ENCODE results near the gene DUT.

DNA sequence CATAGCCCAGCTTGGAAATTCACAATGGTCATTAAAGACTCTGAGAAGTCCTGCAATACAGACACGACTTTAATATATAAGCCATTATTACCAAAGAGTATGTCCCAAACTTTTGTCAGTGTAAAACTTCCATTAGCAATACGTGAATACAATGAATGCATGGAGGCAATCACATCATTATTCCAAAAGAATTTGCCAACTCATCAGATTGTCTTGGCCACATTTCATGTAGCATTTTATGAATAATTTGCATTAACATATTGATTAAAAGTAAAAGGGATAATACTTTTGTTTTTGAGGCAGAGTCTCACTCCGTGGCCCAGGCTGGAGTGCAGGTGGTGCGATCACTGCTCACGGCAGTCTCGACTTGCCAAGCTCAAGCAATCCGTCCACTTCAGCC is 7.9 kb upstream of the DUT start:
- TF ChIP-seq MAX (IDR thresholded peaks at IDR 0.05) = no peak
- no peak for TF ChIP-seq JUND (IDR thresholded peaks at IDR 0.05; ENCODE audit: low read length)
- TF ChIP-seq YY1 (IDR thresholded peaks at IDR 0.05; ENCODE audit: low read depth, low read length) = no peak

Measured in H1 (cell line).